Neural progenitor cell (in vitro differentiated cells): ENCODE measurements around the gene IBA57. TPM values are rescaled to one million over a fixed set of nuclear protein-coding genes. Genes with fewer than 3 reads are reported as not detected.
A peak's percentile ranks its signal among the peaks of the same experiment; 100 is the strongest.

Source experiments
- DNase-seq: peaks from one replicate; pipeline ENCODE4 v3.0.0-alpha.2; 2016; ENCODE audit warnings: low spot score
- H2AFZ ChIP-seq: fragments of 200-600 bp; sonication (generic); replicated peaks from 2 replicates; pipeline ENCODE4 v1.6.1; 2016; ENCODE audit warnings: antibody characterized with exemption
- H3F3A ChIP-seq: fragments of 200-600 bp; sonication (generic); 2 replicates; pipeline ENCODE4 v1.6.1; 2016; ENCODE audit warnings: antibody characterized with exemption, low read depth
- H3K27ac ChIP-seq: fragments of 200-600 bp; sonication (generic); 2 replicates; pipeline ENCODE4 v1.5.1; 2016; ENCODE audit warnings: mild to moderate bottlenecking
- H3K27me3 ChIP-seq: fragments of 200-600 bp; sonication (generic); 2 replicates; pipeline ENCODE4 v1.6.1; 2016; ENCODE audit warnings: mild to moderate bottlenecking, moderate library complexity
- H3K36me3 ChIP-seq: fragments of 200-600 bp; sonication (generic); 2 replicates; pipeline ENCODE4 v1.5.1; 2016
- H3K4me1 ChIP-seq: fragments of 200-600 bp; sonication (generic); 2 replicates; pipeline ENCODE4 v1.6.1; 2016; ENCODE audit warnings: mixed run types
- H3K4me2 ChIP-seq: fragments of 200-600 bp; sonication (generic); 2 replicates; pipeline ENCODE4 v1.6.1; 2016
- H3K4me3 ChIP-seq: fragments of 200-600 bp; sonication (generic); 2 replicates; pipeline ENCODE4 v1.5.1; 2016
- H3K79me2 ChIP-seq: fragments of 200-600 bp; sonication (generic); 2 replicates; pipeline ENCODE4 v1.6.1; 2016; ENCODE audit warnings: low read depth
- H3K9ac ChIP-seq: fragments of 200-600 bp; sonication (generic); 2 replicates; pipeline ENCODE4 v1.6.1; 2016
- H3K9me3 ChIP-seq: fragments of 200-600 bp; sonication (generic); 2 replicates; pipeline ENCODE4 v1.5.1; 2016; ENCODE audit warnings: low read depth
- H4K20me1 ChIP-seq: fragments of 200-600 bp; sonication (generic); 2 replicates; pipeline ENCODE4 v1.6.1; 2016; ENCODE audit warnings: low read depth
- H3K27ac Mint-ChIP-seq: 3 replicates; pipeline ENCODE4 v1.8.0; 2021; ENCODE audit warnings: mixed read lengths
- H3K27me3 Mint-ChIP-seq: 2 replicates; pipeline ENCODE4 v1.8.0; 2022; ENCODE audit warnings: low read depth, mild to moderate bottlenecking, inconsistent platforms, moderate library complexity, mixed read lengths; ENCODE audit not compliant: insufficient read depth
- H3K36me3 Mint-ChIP-seq: 3 replicates; pipeline ENCODE4 v1.8.0; 2021; ENCODE audit warnings: mixed read lengths
- H3K4me1 Mint-ChIP-seq: 3 replicates; pipeline ENCODE4 v1.8.0; 2021; ENCODE audit warnings: mixed read lengths
- H3K4me3 Mint-ChIP-seq: 3 replicates; pipeline ENCODE4 v1.8.0; 2021; ENCODE audit warnings: mild to moderate bottlenecking, moderate library complexity, mixed read lengths
- H3K9me3 Mint-ChIP-seq: 3 replicates; pipeline ENCODE4 v1.8.0; 2020; ENCODE audit warnings: mixed read lengths
- EZH2 ChIP-seq: fragments of 200-600 bp; sonication (generic); IDR thresholded peaks from 2 replicates; pipeline ENCODE4 v1.6.1; 2017; ENCODE audit warnings: antibody characterized with exemption, mild to moderate bottlenecking, moderate library complexity
- EZH2phosphoT487 ChIP-seq: fragments of 200-600 bp; sonication (generic); IDR thresholded peaks from 2 replicates; pipeline ENCODE4 v1.6.1; 2017; ENCODE audit warnings: antibody characterized with exemption
- total RNA-seq: library from RNA; depleted of rRNA; stranded (reverse); fragments of >200 nt; gene quantifications from 2 replicates; pipeline ENCODE4 v1.2.3, GENCODE V29; 2015; ENCODE audit warnings: low replicate concordance
- TF ChIP-seq, protein P1 (sequence below): fragments of 200-600 bp; sonication (generic); IDR thresholded peaks from 2 replicates; pipeline ENCODE4 v1.5.1; 2017; ENCODE audit warnings: antibody characterized with exemption, mild to moderate bottlenecking

Gene IBA57
- total RNA-seq, 1 donor from 2014 or later: 2.2 TPM

DNA sequence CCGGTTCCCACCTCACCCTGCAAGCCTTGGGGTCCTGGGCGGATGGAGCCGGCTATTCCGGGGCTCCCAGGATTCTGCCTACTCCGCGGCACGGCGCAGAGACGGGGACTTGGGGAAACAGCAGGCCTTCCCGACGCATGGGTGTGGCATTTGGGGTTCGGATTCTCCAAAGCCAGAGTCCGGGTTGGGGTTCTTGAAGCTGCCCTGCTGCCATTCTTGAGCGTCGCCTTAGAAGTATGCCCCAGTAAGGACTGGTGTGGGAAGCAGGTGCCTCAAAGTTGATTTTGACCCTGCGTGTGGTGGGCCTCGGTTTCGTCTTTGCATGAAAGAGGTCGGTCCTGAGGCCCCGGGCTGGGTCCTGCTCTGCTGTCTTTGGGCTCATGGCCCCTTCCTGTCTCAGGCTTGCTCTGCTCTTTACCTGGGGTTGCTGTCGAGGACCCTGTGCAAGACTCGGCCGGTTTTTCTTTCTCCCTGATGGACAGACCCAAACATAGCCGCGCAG lies 24.8 kb upstream of the IBA57 start:
- no peak overlapping the region for H2AFZ ChIP-seq
- TF ChIP-seq, protein P1, sequence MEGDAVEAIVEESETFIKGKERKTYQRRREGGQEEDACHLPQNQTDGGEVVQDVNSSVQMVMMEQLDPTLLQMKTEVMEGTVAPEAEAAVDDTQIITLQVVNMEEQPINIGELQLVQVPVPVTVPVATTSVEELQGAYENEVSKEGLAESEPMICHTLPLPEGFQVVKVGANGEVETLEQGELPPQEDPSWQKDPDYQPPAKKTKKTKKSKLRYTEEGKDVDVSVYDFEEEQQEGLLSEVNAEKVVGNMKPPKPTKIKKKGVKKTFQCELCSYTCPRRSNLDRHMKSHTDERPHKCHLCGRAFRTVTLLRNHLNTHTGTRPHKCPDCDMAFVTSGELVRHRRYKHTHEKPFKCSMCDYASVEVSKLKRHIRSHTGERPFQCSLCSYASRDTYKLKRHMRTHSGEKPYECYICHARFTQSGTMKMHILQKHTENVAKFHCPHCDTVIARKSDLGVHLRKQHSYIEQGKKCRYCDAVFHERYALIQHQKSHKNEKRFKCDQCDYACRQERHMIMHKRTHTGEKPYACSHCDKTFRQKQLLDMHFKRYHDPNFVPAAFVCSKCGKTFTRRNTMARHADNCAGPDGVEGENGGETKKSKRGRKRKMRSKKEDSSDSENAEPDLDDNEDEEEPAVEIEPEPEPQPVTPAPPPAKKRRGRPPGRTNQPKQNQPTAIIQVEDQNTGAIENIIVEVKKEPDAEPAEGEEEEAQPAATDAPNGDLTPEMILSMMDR: no peak
- TF ChIP-seq EZH2phosphoT487 (no peak), EZH2 (no peak)
- H3K9ac ChIP-seq: peak overlapping the region; percentile 99
- H3K27me3 ChIP-seq: peaks cover 33% of the 10 kb centered on the region
- peaks cover 7% of the 10 kb centered on the region for H3F3A ChIP-seq
- H4K20me1 ChIP-seq: peaks cover 14% of the 10 kb centered on the region
- no peaks in the 10 kb centered on the region for H3K36me3 ChIP-seq
- DNase-seq: no peak
- H3K4me1 ChIP-seq: peaks cover 6% of the 10 kb centered on the region
- peak overlapping the region; percentile 97 for H3K27ac ChIP-seq
- H3K27ac Mint-ChIP-seq: peak overlapping the region; percentile 87
- peaks cover 19% of the 10 kb centered on the region for H3K4me1 Mint-ChIP-seq
- H3K9me3 Mint-ChIP-seq: no peaks in the 10 kb centered on the region
- peaks cover 15% of the 10 kb centered on the region for H3K27me3 Mint-ChIP-seq
- H3K4me3 ChIP-seq: peak overlapping the region; percentile 84
- H3K4me3 Mint-ChIP-seq: peak overlapping the region; percentile 98
- H3K4me2 ChIP-seq: peak overlapping the region; percentile 97
- H3K36me3 Mint-ChIP-seq: no peaks in the 10 kb centered on the region
- H3K79me2 ChIP-seq: peaks cover 45% of the 10 kb centered on the region
- H3K9me3 ChIP-seq: no peaks in the 10 kb centered on the region

- Histone ChIP-seq H3K27ac (no peak overlapping the region), H2AFZ (no peak overlapping the region)
- DNase-seq: no peak
These were observed 24.2 kb upstream of the IBA57 start for GRCh38 chr1:228141226-228142044.

GRCh38 chr1:228142155-228142691 lies 23.4 kb upstream of the IBA57 start:
- Histone ChIP-seq H3K9ac (no peak overlapping the region), H3F3A (peaks cover 7% of the 10 kb centered on the region), H3K4me1 (peaks cover 6% of the 10 kb centered on the region), H4K20me1 (peaks cover 14% of the 10 kb centered on the region), H3K4me3 (no peak overlapping the region), H2AFZ (no peak overlapping the region), H3K27me3 (peaks cover 19% of the 10 kb centered on the region), H3K9me3 (no peaks in the 10 kb centered on the region), H3K27ac (no peak overlapping the region), H3K36me3 (no peaks in the 10 kb centered on the region), H3K4me2 (no peak overlapping the region), H3K79me2 (peaks cover 45% of the 10 kb centered on the region)
- DNase-seq: no peak
- no peak overlapping the region for H3K27ac Mint-ChIP-seq
- H3K4me1 Mint-ChIP-seq: peaks cover 19% of the 10 kb centered on the region
- H3K9me3 Mint-ChIP-seq: no peaks in the 10 kb centered on the region
- peaks cover 10% of the 10 kb centered on the region for H3K27me3 Mint-ChIP-seq
- H3K4me3 Mint-ChIP-seq: peak overlapping the region; percentile 98
- TF ChIP-seq, protein P1: no peak
- no peak for TF ChIP-seq EZH2
- no peak for TF ChIP-seq EZH2phosphoT487
- no peaks in the 10 kb centered on the region for H3K36me3 Mint-ChIP-seq

More at GRCh38 chr1:228141226-228142044, 24.2 kb upstream of the IBA57 start:
- peaks cover 7% of the 10 kb centered on the region for H3F3A ChIP-seq
- peaks cover 45% of the 10 kb centered on the region for H3K79me2 ChIP-seq
- H3K36me3 ChIP-seq: no peaks in the 10 kb centered on the region
- peak overlapping the region; percentile 99 for H3K9ac ChIP-seq
- H3K36me3 Mint-ChIP-seq: no peaks in the 10 kb centered on the region
- H3K9me3 ChIP-seq: no peaks in the 10 kb centered on the region
- H3K4me2 ChIP-seq: peak overlapping the region; percentile 97
- H3K4me3 ChIP-seq: peak overlapping the region; percentile 84
- peak overlapping the region; percentile 87 for H3K27ac Mint-ChIP-seq
- TF ChIP-seq EZH2phosphoT487: no peak
- TF ChIP-seq EZH2: no peak
- TF ChIP-seq, protein P1: no peak
- peak overlapping the region; percentile 98 for H3K4me3 Mint-ChIP-seq
- H4K20me1 ChIP-seq: peaks cover 14% of the 10 kb centered on the region
- H3K4me1 Mint-ChIP-seq: peaks cover 19% of the 10 kb centered on the region
- H3K27me3 Mint-ChIP-seq: peaks cover 10% of the 10 kb centered on the region
- H3K4me1 ChIP-seq: peaks cover 6% of the 10 kb centered on the region
- H3K9me3 Mint-ChIP-seq: no peaks in the 10 kb centered on the region
- H3K27me3 ChIP-seq: peaks cover 27% of the 10 kb centered on the region
